ENCODE data around the gene SMOC2.

The SMOC2 gene

DNA sequence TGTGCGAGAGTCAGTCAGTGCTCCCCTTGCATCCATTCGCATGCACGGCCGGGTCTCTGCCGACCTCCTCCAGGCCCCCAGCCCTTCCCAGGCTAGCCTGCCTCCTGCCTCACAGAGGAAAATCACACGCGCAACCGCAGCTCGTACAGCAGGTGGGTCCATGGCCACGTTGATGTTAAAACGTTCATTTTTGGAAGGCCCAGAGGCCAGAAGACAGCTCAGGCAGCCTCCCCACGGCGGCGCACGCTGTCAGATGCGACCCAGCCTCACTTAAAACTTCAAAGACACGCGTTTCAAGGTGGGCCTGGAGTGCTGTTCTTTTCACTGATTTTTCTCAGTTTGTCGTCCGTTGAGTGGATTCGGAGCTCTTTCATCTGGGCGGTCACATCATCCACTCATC lies 276.5 kb downstream of the SMOC2 start:
- DNase-seq (ENCODE audit: low read depth): no peak
- no peak overlapping the region for H3K4me3 ChIP-seq (replicated peaks; ENCODE audit: low read depth, low read length)
- no peak for TF ChIP-seq CTCF (IDR thresholded peaks at IDR 0.05; ENCODE audit: low read length, missing control alignments)

Measured in fibroblast of pulmonary artery (primary cell).